Measurements from ENCODE around the gene COA5. TPM values are rescaled to one million over a fixed set of nuclear protein-coding genes. Genes with fewer than 3 reads are reported as not detected.
"Not testable (repeated sequence)": the region's sequence is repeated elsewhere in the genome, so short reads cannot be mapped to it uniquely, and the experiment has no call there.

COA5 gene
- total and polyA plus RNA-seq, 4 donors = 9.7 to 42.0 (median 19.5) TPM

DNA sequence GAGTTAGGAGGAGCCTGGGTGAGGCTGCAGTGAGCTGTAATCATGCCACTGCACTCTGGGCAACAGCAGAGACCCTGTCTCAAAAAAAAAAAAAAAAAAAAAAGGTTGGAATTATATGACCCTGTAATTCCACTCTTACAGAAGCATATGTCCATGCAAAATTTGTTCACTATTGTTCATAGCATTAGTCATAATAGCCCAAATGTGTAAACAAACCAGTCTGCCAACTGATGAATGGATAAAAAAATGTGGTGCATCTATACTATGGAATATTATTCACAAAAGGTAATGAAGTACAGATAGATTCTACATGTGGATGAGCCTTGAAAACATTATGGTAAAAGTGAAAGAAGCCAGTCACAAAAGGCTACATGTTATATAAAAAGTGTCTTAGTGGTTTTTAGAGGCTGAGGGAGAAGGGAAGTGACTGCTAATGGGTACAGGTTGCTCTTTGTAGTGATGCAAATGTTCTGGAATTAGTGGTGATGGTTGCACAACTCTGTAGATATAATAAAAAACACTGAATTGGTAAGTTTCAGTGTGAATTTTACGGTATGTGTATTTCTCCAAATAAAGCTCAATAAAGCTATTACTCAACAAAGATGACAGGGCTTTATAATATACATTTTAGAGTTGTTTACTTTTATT is 9.4 kb downstream of the COA5 start:
- 92% methylated on average over 1 of the region's 1 CpG for WGBS
- TF ChIP-seq JUND (IDR thresholded peaks at IDR 0.05) = no peak
- no peak for TF ChIP-seq RXRA (IDR thresholded peaks at IDR 0.05)
- no peak for TF ChIP-seq HNF4G (IDR thresholded peaks at IDR 0.05)
- no peak for TF ChIP-seq CTCF (IDR thresholded peaks at IDR 0.05; ENCODE audit: low read depth, low read length, missing input control)
- TF ChIP-seq YY1 (IDR thresholded peaks at IDR 0.05) = no peak
- TF ChIP-seq, protein P1, sequence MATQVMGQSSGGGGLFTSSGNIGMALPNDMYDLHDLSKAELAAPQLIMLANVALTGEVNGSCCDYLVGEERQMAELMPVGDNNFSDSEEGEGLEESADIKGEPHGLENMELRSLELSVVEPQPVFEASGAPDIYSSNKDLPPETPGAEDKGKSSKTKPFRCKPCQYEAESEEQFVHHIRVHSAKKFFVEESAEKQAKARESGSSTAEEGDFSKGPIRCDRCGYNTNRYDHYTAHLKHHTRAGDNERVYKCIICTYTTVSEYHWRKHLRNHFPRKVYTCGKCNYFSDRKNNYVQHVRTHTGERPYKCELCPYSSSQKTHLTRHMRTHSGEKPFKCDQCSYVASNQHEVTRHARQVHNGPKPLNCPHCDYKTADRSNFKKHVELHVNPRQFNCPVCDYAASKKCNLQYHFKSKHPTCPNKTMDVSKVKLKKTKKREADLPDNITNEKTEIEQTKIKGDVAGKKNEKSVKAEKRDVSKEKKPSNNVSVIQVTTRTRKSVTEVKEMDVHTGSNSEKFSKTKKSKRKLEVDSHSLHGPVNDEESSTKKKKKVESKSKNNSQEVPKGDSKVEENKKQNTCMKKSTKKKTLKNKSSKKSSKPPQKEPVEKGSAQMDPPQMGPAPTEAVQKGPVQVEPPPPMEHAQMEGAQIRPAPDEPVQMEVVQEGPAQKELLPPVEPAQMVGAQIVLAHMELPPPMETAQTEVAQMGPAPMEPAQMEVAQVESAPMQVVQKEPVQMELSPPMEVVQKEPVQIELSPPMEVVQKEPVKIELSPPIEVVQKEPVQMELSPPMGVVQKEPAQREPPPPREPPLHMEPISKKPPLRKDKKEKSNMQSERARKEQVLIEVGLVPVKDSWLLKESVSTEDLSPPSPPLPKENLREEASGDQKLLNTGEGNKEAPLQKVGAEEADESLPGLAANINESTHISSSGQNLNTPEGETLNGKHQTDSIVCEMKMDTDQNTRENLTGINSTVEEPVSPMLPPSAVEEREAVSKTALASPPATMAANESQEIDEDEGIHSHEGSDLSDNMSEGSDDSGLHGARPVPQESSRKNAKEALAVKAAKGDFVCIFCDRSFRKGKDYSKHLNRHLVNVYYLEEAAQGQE (IDR thresholded peaks at IDR 0.05) = no peak
- TF ChIP-seq, protein P2, sequence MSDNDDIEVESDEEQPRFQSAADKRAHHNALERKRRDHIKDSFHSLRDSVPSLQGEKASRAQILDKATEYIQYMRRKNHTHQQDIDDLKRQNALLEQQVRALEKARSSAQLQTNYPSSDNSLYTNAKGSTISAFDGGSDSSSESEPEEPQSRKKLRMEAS (IDR thresholded peaks at IDR 0.05) = no peak
- TF ChIP-seq EGR1 (IDR thresholded peaks at IDR 0.05; ENCODE audit: low read depth in 2 of 2) = no peak
- no peak for TF ChIP-seq TAF1 (conservative IDR thresholded peaks at IDR 0.05)
- no peak for TF ChIP-seq GABPA (IDR thresholded peaks at IDR 0.05 in 1 of 2, conservative IDR thresholded peaks at IDR 0.05 in 1 of 2)
- TF ChIP-seq HNF4A (conservative IDR thresholded peaks at IDR 0.05) = no peak
- no peak for TF ChIP-seq SP1 (IDR thresholded peaks at IDR 0.05)
- TF ChIP-seq, protein P3, sequence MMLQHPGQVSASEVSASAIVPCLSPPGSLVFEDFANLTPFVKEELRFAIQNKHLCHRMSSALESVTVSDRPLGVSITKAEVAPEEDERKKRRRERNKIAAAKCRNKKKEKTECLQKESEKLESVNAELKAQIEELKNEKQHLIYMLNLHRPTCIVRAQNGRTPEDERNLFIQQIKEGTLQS (IDR thresholded peaks at IDR 0.05) = no peak
- TF ChIP-seq FOXA2 (IDR thresholded peaks at IDR 0.05) = no peak
- TF ChIP-seq ZBTB33 (IDR thresholded peaks at IDR 0.05) = no peak
- TF ChIP-seq RAD21 (IDR thresholded peaks at IDR 0.05) = no peak
- TF ChIP-seq FOXA1 (IDR thresholded peaks at IDR 0.05) = no peak
- peaks cover 5 to 43% (median 30%) of the 10 kb centered on the region in 4 donors for H3K36me3 ChIP-seq (ENCODE audit: control insufficient read depth in 4 of 4, insufficient read depth in 3 of 4, low read depth in 1 of 4, low read length in 3 of 4)
- no peak overlapping the region for H3K27ac ChIP-seq (ENCODE audit: low read depth in 1 of 2, low read length in 2 of 2)
- no peaks in the 10 kb centered on the region for H3K4me1 ChIP-seq (ENCODE audit: control insufficient read depth in 4 of 4, insufficient read depth in 4 of 4, low read length in 3 of 4)
- no peaks in the 10 kb centered on the region for H3K27me3 ChIP-seq (ENCODE audit: control insufficient read depth in 4 of 4, insufficient read depth in 4 of 4, low read length in 3 of 4)
- H3K9ac ChIP-seq (ENCODE audit: low read depth in 1 of 2, low read length in 2 of 2) = no peak overlapping the region
- H3K4me3 ChIP-seq (ENCODE audit: low read depth in 1 of 3, low read length in 3 of 3) = no peak overlapping the region
- no peaks in the 10 kb centered on the region for H3K9me3 ChIP-seq (ENCODE audit: control insufficient read depth in 4 of 4, low read length in 3 of 4)
- no peak for DNase-seq (ENCODE audit: low spot score)

- 91% methylated on average over 2 of the region's 4 CpGs for WGBS
- not testable (repeated sequence) for H3K9ac ChIP-seq (ENCODE audit: low read depth in 1 of 2, low read length in 2 of 2); DNase-seq (ENCODE audit: low spot score); H3K9me3 ChIP-seq (ENCODE audit: control insufficient read depth in 4 of 4, low read length in 3 of 4); H3K4me1 ChIP-seq (ENCODE audit: control insufficient read depth in 4 of 4, insufficient read depth in 4 of 4, low read length in 3 of 4); H3K4me3 ChIP-seq (ENCODE audit: low read depth in 1 of 3, low read length in 3 of 3); H3K27ac ChIP-seq (ENCODE audit: low read depth in 1 of 2, low read length in 2 of 2); H3K27me3 ChIP-seq (ENCODE audit: control insufficient read depth in 4 of 4, insufficient read depth in 4 of 4, low read length in 3 of 4)
- H3K36me3 ChIP-seq (ENCODE audit: control insufficient read depth in 4 of 4, insufficient read depth in 3 of 4, low read depth in 1 of 4, low read length in 3 of 4) = peaks cover 2 to 27% (median 12%) of the 10 kb centered on the region in 4 donors
Observed at GRCh38 chr2:98594665-98595064, 13.6 kb downstream of the COA5 start.

All from liver (tissue), 9 donors.